Mesenchymal stem cell (in vitro differentiated cells and primary cell): Measurements from ENCODE around the gene RXFP2.

ENCODE experiments used
- DNase-seq: peaks from one replicate; pipeline ENCODE4 v3.0.0-alpha.2; 2013
- H2AFZ ChIP-seq: one replicate; pipeline ENCODE4 v1.6.1; 2013; ENCODE audit warnings: low read depth, mild to moderate bottlenecking, control low read depth, inconsistent platforms, low read length, moderate library complexity
- H2AK5ac ChIP-seq: 2 replicates; pipeline ENCODE4 v1.6.1; 2013; ENCODE audit warnings: low read length, moderate library complexity, mild to moderate bottlenecking, inconsistent platforms; ENCODE audit not compliant: severe bottlenecking
- H2BK120ac ChIP-seq: one replicate; pipeline ENCODE4 v1.6.1; 2013; ENCODE audit warnings: low read depth, mild to moderate bottlenecking, inconsistent platforms, low read length, moderate library complexity
- H2BK12ac ChIP-seq, 2 experiments: one replicate each; pipeline ENCODE4 v1.6.1; 2013; ENCODE audit warnings: inconsistent platforms in 2 of 2, low read length in 2 of 2, mild to moderate bottlenecking in 2 of 2, moderate library complexity in 2 of 2, control low read depth in 1 of 2
- H2BK15ac ChIP-seq: one replicate; pipeline ENCODE4 v1.6.1; 2013; ENCODE audit warnings: mild to moderate bottlenecking, low read depth, inconsistent platforms; ENCODE audit not compliant: poor library complexity, severe bottlenecking
- H2BK5ac ChIP-seq: 2 replicates; pipeline ENCODE4 v1.6.1; 2013; ENCODE audit warnings: low read depth, mild to moderate bottlenecking, low read length, control low read depth, inconsistent platforms; ENCODE audit not compliant: poor library complexity, severe bottlenecking
- H3K14ac ChIP-seq, 2 experiments: one replicate each; pipeline ENCODE4 v1.6.1; 2013; ENCODE audit warnings: inconsistent platforms in 2 of 2, low read length in 2 of 2, control low read depth in 1 of 2, mild to moderate bottlenecking in 1 of 2, moderate library complexity in 1 of 2
- H3K18ac ChIP-seq, 2 experiments: one replicate each; pipeline ENCODE4 v1.6.1; 2013; ENCODE audit warnings: inconsistent platforms in 2 of 2, low read length in 2 of 2, control low read depth in 1 of 2, low read depth in 1 of 2, mild to moderate bottlenecking in 1 of 2
- H3K23ac ChIP-seq, 2 experiments: one replicate each; pipeline ENCODE4 v1.6.1; 2013; ENCODE audit warnings: inconsistent platforms in 2 of 2, low read length in 2 of 2, mild to moderate bottlenecking in 2 of 2, moderate library complexity in 2 of 2, control low read depth in 1 of 2
- H3K27ac ChIP-seq: 2 replicates; pipeline ENCODE4 v1.5.1; 2013; ENCODE audit warnings: mild to moderate bottlenecking, moderate library complexity, low read length, control low read depth, inconsistent platforms; ENCODE audit not compliant: poor library complexity, severe bottlenecking
- H3K27me3 ChIP-seq, 2 experiments: 2 replicates each; pipeline versions ENCODE4 v1.6.1 to v1.7.0; 2013; ENCODE audit warnings: low read length in 2 of 2, mild to moderate bottlenecking in 2 of 2, moderate library complexity in 2 of 2, control low read depth in 1 of 2, inconsistent platforms in 1 of 2; ENCODE audit not compliant: control insufficient read depth in 1 of 2, insufficient read depth in 1 of 2
- H3K36me3 ChIP-seq, 2 experiments: 2 replicates each; pipeline versions ENCODE4 v1.6.1 to v1.7.0; 2013; ENCODE audit warnings: low read length in 2 of 2, control low read depth in 1 of 2, inconsistent platforms in 1 of 2, low read depth in 1 of 2, mild to moderate bottlenecking in 1 of 2; ENCODE audit not compliant: insufficient read depth in 2 of 2, control insufficient read depth in 1 of 2
- H3K4ac ChIP-seq, 2 experiments: one replicate each; pipeline ENCODE4 v1.6.1; 2013; ENCODE audit warnings: inconsistent platforms in 2 of 2, low read length in 2 of 2, mild to moderate bottlenecking in 2 of 2, moderate library complexity in 2 of 2, control low read depth in 1 of 2, low read depth in 1 of 2
- H3K4me1 ChIP-seq: 2 replicates; pipeline ENCODE4 v1.6.1; 2013; ENCODE audit warnings: low read depth, low read length, control low read depth; ENCODE audit not compliant: control insufficient read depth, insufficient read depth
- H3K4me2 ChIP-seq: 2 replicates; pipeline ENCODE4 v1.6.1; 2013; ENCODE audit warnings: low read length, mild to moderate bottlenecking, inconsistent platforms; ENCODE audit not compliant: poor library complexity, severe bottlenecking
- H3K4me3 ChIP-seq, 2 experiments: 2 replicates each; pipeline versions ENCODE4 v1.5.1 to v1.7.0; 2013; ENCODE audit warnings: low read length in 2 of 2, mild to moderate bottlenecking in 2 of 2, control low read depth in 1 of 2, low read depth in 1 of 2; ENCODE audit not compliant: insufficient read depth in 1 of 2
- H3K79me1 ChIP-seq: replicated peaks from 2 replicates; pipeline ENCODE4 v1.6.1; 2013; ENCODE audit warnings: mild to moderate bottlenecking, control low read depth, low read length, inconsistent platforms; ENCODE audit not compliant: poor library complexity, severe bottlenecking
- H3K9ac ChIP-seq: 2 replicates; pipeline ENCODE4 v1.7.0; 2013; ENCODE audit warnings: mild to moderate bottlenecking, low read length, moderate library complexity
- H3K9me3 ChIP-seq: 2 replicates; pipeline ENCODE4 v1.7.0; 2013; ENCODE audit warnings: mild to moderate bottlenecking, low read length; ENCODE audit not compliant: control insufficient read depth
- H4K8ac ChIP-seq: one replicate; pipeline ENCODE4 v1.6.1; 2013; ENCODE audit warnings: inconsistent platforms, mild to moderate bottlenecking, low read length, moderate library complexity
- H4K91ac ChIP-seq: one replicate; pipeline ENCODE4 v1.6.1; 2013; ENCODE audit warnings: mild to moderate bottlenecking, low read length, inconsistent platforms
- WGBS: methylation state at CpG from one replicate; pipeline ENCODE4 v1.1.7; 2013; ENCODE audit warnings: mixed read lengths; 5-methylcytosine and 5-hydroxymethylcytosine counted together

The RXFP2 gene

GRCh38 chr13:31764556-31764955, 25.2 kb downstream of the RXFP2 start:
- Histone ChIP-seq H4K8ac (no peak overlapping the region), H3K18ac (no peak overlapping the region), H3K36me3 (no peaks in the 10 kb centered on the region), H3K4me1 (peaks cover 1% of the 10 kb centered on the region), H3K23ac (no peak overlapping the region), H3K14ac (no peak overlapping the region), H3K4me3 (no peak overlapping the region), H3K27ac (no peak overlapping the region), H3K4ac (no peak overlapping the region), H2BK15ac (no peak overlapping the region), H4K91ac (no peak overlapping the region), H2AFZ (no peak overlapping the region), H2BK5ac (no peak overlapping the region), H3K79me1 (no peaks in the 10 kb centered on the region), H3K9ac (peak overlapping the region; percentile 76), H2AK5ac (no peak overlapping the region), H3K9me3 (no peaks in the 10 kb centered on the region), H3K27me3 (no peaks in the 10 kb centered on the region), H2BK120ac (no peak overlapping the region), H3K4me2 (no peak overlapping the region), H2BK12ac (no peak overlapping the region)
- DNase-seq = no peak
- WGBS = no CpG with 5 or more reads among the region's 2 CpGs

GRCh38 chr13:31765138-31765785, 25.9 kb downstream of the RXFP2 start:
- H4K91ac ChIP-seq = no peak overlapping the region
- no peak overlapping the region for H3K23ac ChIP-seq
- no peak overlapping the region for H3K4ac ChIP-seq
- no peak overlapping the region for H4K8ac ChIP-seq
- no peak overlapping the region for H2BK12ac ChIP-seq
- H2BK15ac ChIP-seq = no peak overlapping the region
- no peak overlapping the region for H3K27ac ChIP-seq
- no peak overlapping the region for H3K18ac ChIP-seq
- no peak overlapping the region for H2BK5ac ChIP-seq
- no peaks in the 10 kb centered on the region for H3K27me3 ChIP-seq
- H3K79me1 ChIP-seq = no peaks in the 10 kb centered on the region
- H3K14ac ChIP-seq = no peak overlapping the region
- H2AFZ ChIP-seq = no peak overlapping the region
- H2AK5ac ChIP-seq = no peak overlapping the region
- no peak overlapping the region for H2BK120ac ChIP-seq
- H3K9me3 ChIP-seq = no peaks in the 10 kb centered on the region
- 80% methylated on average over 1 of the region's 2 CpGs for WGBS
- peak; percentile 23 for DNase-seq
- no peaks in the 10 kb centered on the region for H3K36me3 ChIP-seq
- H3K4me1 ChIP-seq = peaks cover 1% of the 10 kb centered on the region
- H3K4me2 ChIP-seq = no peak overlapping the region
- no peak overlapping the region for H3K4me3 ChIP-seq
- H3K9ac ChIP-seq = peak overlapping the region; percentile 76

GRCh38 chr13:31767175-31767900, 28.0 kb downstream of the RXFP2 start:
- H3K4me2 ChIP-seq = no peak overlapping the region
- H3K79me1 ChIP-seq = no peaks in the 10 kb centered on the region
- no peak overlapping the region for H4K91ac ChIP-seq
- H2BK12ac ChIP-seq = no peak overlapping the region
- H3K27ac ChIP-seq = no peak overlapping the region
- no peak overlapping the region for H3K14ac ChIP-seq
- H2BK120ac ChIP-seq = no peak overlapping the region
- H3K27me3 ChIP-seq = no peaks in the 10 kb centered on the region
- H2AK5ac ChIP-seq = peak overlapping the region; percentile 39
- H3K9me3 ChIP-seq = no peaks in the 10 kb centered on the region
- H3K4ac ChIP-seq = no peak overlapping the region
- peak overlapping the region; percentile 34 for H3K9ac ChIP-seq
- no peak overlapping the region for H2AFZ ChIP-seq
- peak; percentile 50 for DNase-seq
- H2BK5ac ChIP-seq = no peak overlapping the region
- H3K4me1 ChIP-seq = peaks cover 1% of the 10 kb centered on the region
- 40% methylated on average over 2 of the region's 4 CpGs for WGBS
- no peak overlapping the region for H2BK15ac ChIP-seq
- H3K23ac ChIP-seq = no peak overlapping the region
- H3K4me3 ChIP-seq = no peak overlapping the region
- H3K36me3 ChIP-seq = no peaks in the 10 kb centered on the region
- H3K18ac ChIP-seq = no peak overlapping the region
- no peak overlapping the region for H4K8ac ChIP-seq

- no peak overlapping the region for H3K18ac ChIP-seq
- H2BK5ac ChIP-seq = no peak overlapping the region
- no peak overlapping the region for H3K14ac ChIP-seq
- H2BK15ac ChIP-seq = no peak overlapping the region
- H3K27me3 ChIP-seq = no peaks in the 10 kb centered on the region
- H3K4me3 ChIP-seq = no peak overlapping the region
- H3K4me2 ChIP-seq = no peak overlapping the region
- no peaks in the 10 kb centered on the region for H3K79me1 ChIP-seq
- no peaks in the 10 kb centered on the region for H3K9me3 ChIP-seq
- H2BK12ac ChIP-seq = no peak overlapping the region
- no peak overlapping the region for H3K4ac ChIP-seq
- no peak overlapping the region for H2AFZ ChIP-seq
- H3K4me1 ChIP-seq = peaks cover 1% of the 10 kb centered on the region
- no peak overlapping the region for H2AK5ac ChIP-seq
- no peak overlapping the region for H3K23ac ChIP-seq
- H4K91ac ChIP-seq = no peak overlapping the region
- no peak overlapping the region for H4K8ac ChIP-seq
- H2BK120ac ChIP-seq = no peak overlapping the region
- no peaks in the 10 kb centered on the region for H3K36me3 ChIP-seq
- WGBS = 86% methylated on average over 1 of the region's 1 CpG
- no peak overlapping the region for H3K27ac ChIP-seq
- H3K9ac ChIP-seq = peak overlapping the region; percentile 34
- no peak for DNase-seq
Measured at GRCh38 chr13:31768351-31768750, 29.0 kb downstream of the RXFP2 start.
